ENCODE data around the gene SNX14.

DNA sequence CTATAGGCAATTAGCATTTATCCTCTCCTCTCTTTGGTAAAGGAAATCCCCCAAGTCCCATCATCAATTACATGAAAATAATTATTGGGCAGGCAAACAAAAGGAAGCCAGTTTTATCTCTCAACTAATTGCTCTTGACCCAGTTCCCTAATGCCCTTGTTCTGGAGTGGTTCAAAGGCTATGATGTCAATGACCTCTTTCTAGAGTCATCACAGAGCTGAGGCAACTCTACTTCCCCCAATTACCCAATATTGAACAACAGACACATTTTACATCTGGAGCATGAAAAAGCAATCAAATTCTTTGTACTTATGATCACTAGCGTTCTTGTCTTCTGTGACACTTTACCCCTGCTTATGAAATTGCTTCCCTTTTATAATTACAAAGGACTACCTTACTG, 100.3 kb downstream of the SNX14 start:
- TF ChIP-seq, protein P1, sequence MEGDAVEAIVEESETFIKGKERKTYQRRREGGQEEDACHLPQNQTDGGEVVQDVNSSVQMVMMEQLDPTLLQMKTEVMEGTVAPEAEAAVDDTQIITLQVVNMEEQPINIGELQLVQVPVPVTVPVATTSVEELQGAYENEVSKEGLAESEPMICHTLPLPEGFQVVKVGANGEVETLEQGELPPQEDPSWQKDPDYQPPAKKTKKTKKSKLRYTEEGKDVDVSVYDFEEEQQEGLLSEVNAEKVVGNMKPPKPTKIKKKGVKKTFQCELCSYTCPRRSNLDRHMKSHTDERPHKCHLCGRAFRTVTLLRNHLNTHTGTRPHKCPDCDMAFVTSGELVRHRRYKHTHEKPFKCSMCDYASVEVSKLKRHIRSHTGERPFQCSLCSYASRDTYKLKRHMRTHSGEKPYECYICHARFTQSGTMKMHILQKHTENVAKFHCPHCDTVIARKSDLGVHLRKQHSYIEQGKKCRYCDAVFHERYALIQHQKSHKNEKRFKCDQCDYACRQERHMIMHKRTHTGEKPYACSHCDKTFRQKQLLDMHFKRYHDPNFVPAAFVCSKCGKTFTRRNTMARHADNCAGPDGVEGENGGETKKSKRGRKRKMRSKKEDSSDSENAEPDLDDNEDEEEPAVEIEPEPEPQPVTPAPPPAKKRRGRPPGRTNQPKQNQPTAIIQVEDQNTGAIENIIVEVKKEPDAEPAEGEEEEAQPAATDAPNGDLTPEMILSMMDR (IDR thresholded peaks at IDR 0.05): no peak
- no peak for TF ChIP-seq POLR2A (IDR thresholded peaks at IDR 0.05)

Data from body of pancreas (tissue), 4 donors.